OCI-LY3 (cell line): ENCODE results near the gene PLEK.

Experiments
- H2AFZ ChIP-seq: fragments of 200-600, 300-600 bp; shearing (Covaris generic); 2 replicates; pipeline ENCODE4 v1.6.0; 2014; ENCODE audit warnings: antibody characterized with exemption, low read depth, low read length
- H3K27ac ChIP-seq: fragments of 200-600, 300-600 bp; sonication (generic); 2 replicates; pipeline ENCODE4 v1.5.1; 2014; ENCODE audit warnings: mild to moderate bottlenecking, low read length, moderate library complexity, mixed read lengths
- H3K27me3 ChIP-seq: fragments of 200-600, 300-600 bp; sonication (generic); 2 replicates; pipeline ENCODE4 v1.6.1; 2014; ENCODE audit warnings: low read depth, low read length, mixed read lengths
- H3K36me3 ChIP-seq: fragments of 200-600, 300-600 bp; sonication (generic); replicated peaks from 2 replicates; pipeline ENCODE3; 2014; ENCODE audit warnings: low read depth, low read length, mixed read lengths
- H3K4me1 ChIP-seq: fragments of 300-600, 200-600 bp; sonication (generic); 2 replicates; pipeline ENCODE4 v1.6.1; 2014; ENCODE audit warnings: low read length, mixed read lengths
- H3K4me2 ChIP-seq: fragments of 200-600, 300-600 bp; sonication (generic); 2 replicates; pipeline ENCODE4 v1.6.1; 2014; ENCODE audit warnings: low read length, mixed read lengths
- H3K4me3 ChIP-seq: fragments of 300-600, 200-600 bp; sonication (generic); 2 replicates; pipeline ENCODE4 v1.5.1; 2014; ENCODE audit warnings: antibody characterized with exemption, mild to moderate bottlenecking, low read length, moderate library complexity
- H3K79me2 ChIP-seq: fragments of 300-600, 200-600 bp; shearing (Covaris generic); 2 replicates; pipeline ENCODE4 v1.6.1; 2014; ENCODE audit warnings: mild to moderate bottlenecking, low read length, mixed read lengths
- H3K9ac ChIP-seq: fragments of 300-600, 200-600 bp; shearing (Covaris generic); 2 replicates; pipeline ENCODE4 v1.6.0; 2014; ENCODE audit warnings: mild to moderate bottlenecking, low read length, moderate library complexity
- H3K9me3 ChIP-seq: fragments of 200-600, 300-600 bp; shearing (Covaris generic); 2 replicates; pipeline ENCODE4 v1.6.1; 2014; ENCODE audit warnings: low read length, mixed read lengths; ENCODE audit not compliant: insufficient read depth
- H4K20me1 ChIP-seq: fragments of 200-600, 300-600 bp; sonication (generic); 2 replicates; pipeline ENCODE4 v1.6.1; 2016; ENCODE audit warnings: low read length, mixed read lengths; ENCODE audit not compliant: insufficient read depth
- CTCF ChIP-seq: fragments of 200-600, 300-600 bp; sonication (generic); IDR thresholded peaks from 2 replicates; pipeline ENCODE4 v1.5.1; 2014; ENCODE audit warnings: antibody characterized with exemption, low read length, low read depth
- EZH2phosphoT487 ChIP-seq: fragments of 200-600 bp; shearing (Covaris generic); IDR thresholded peaks from 2 replicates; pipeline ENCODE4 v1.6.1; 2018; ENCODE audit warnings: antibody characterized with exemption, mixed run types, low read depth

PLEK gene

GRCh38 chr2:68379184-68379708 is 14.2 kb downstream of the PLEK start:
- H3K79me2 ChIP-seq = peaks cover 100% of the 10 kb centered on the region
- no peak overlapping the region for H3K9ac ChIP-seq
- peaks cover 96% of the 10 kb centered on the region for H3K4me1 ChIP-seq
- TF ChIP-seq CTCF (no peak), EZH2phosphoT487 (no peak)
- peak overlapping the region; percentile 47 for H3K27ac ChIP-seq
- peaks cover 62% of the 10 kb centered on the region for H3K36me3 ChIP-seq
- no peak overlapping the region for H2AFZ ChIP-seq
- peak overlapping the region; percentile 44 for H3K4me2 ChIP-seq
- peak overlapping the region; percentile 21 for H3K4me3 ChIP-seq
- H3K9me3 ChIP-seq = no peaks in the 10 kb centered on the region
- H3K27me3 ChIP-seq = no peaks in the 10 kb centered on the region
- H4K20me1 ChIP-seq = peaks cover 85% of the 10 kb centered on the region

- no peak overlapping the region for H2AFZ ChIP-seq
- peak overlapping the region; percentile 29; the same call in 1 of the 2 replicates for H3K9ac ChIP-seq
- 0 out of 2 replicates have a peak overlapping the region, but pooled peaks have one; percentile 13 for H3K4me3 ChIP-seq
- no peak for TF ChIP-seq EZH2phosphoT487
- TF ChIP-seq CTCF = no peak
- H3K79me2 ChIP-seq = peaks cover 87% of the 10 kb centered on the region
- H3K4me2 ChIP-seq = peak overlapping the region; percentile 57
- peaks cover 97% of the 10 kb centered on the region for H3K4me1 ChIP-seq
- peaks cover 50% of the 10 kb centered on the region for H4K20me1 ChIP-seq
- H3K9me3 ChIP-seq = no peaks in the 10 kb centered on the region
- peaks cover 78% of the 10 kb centered on the region for H3K36me3 ChIP-seq
- H3K27ac ChIP-seq = peak overlapping the region; percentile 99
- no peaks in the 10 kb centered on the region for H3K27me3 ChIP-seq
Measured at GRCh38 chr2:68383778-68384177, 18.7 kb downstream of the PLEK start.

DNA sequence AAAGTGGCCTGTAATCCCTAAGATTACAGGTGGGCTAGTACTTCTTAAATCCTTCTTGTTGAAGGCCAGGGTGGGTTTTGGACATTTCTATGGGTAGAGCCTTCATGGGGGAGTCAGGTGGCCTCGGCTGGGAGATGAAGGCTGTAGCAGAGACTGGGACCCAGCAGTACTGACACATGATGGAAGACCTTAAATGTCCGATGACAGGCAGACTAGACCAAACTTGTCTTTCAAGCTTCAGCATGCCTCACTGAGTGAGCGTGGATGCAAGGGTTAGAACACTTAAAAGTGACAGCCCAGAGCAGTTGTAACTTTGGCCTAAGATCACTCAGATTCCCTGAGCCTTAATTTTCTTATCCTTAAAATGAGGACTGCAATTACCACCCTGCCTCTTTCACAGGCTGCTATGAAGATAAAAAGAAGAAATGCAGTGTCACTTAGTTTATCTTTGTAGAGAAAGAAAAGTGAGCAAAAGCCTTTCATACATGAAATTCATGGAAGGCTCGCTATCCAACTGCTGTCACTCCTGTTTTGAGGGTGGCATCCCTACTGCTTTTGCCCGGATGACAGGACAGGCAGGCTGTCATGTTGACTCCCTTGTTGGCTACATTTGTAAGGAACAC is 19.5 kb downstream of the PLEK start:
- H3K27me3 ChIP-seq = no peaks in the 10 kb centered on the region
- no peak for TF ChIP-seq CTCF
- TF ChIP-seq EZH2phosphoT487 = no peak
- H3K4me3 ChIP-seq = peak overlapping the region; percentile 25; the same call in 1 of the 2 replicates
- peaks cover 97% of the 10 kb centered on the region for H3K4me1 ChIP-seq
- peak overlapping the region; percentile 29; the same call in 1 of the 2 replicates for H3K9ac ChIP-seq
- H2AFZ ChIP-seq = no peak overlapping the region
- peaks cover 42% of the 10 kb centered on the region for H4K20me1 ChIP-seq
- peak overlapping the region; percentile 99 for H3K27ac ChIP-seq
- H3K4me2 ChIP-seq = peak overlapping the region; percentile 57
- H3K36me3 ChIP-seq = peaks cover 80% of the 10 kb centered on the region
- H3K79me2 ChIP-seq = peaks cover 87% of the 10 kb centered on the region
- no peaks in the 10 kb centered on the region for H3K9me3 ChIP-seq

- H2AFZ ChIP-seq = no peak overlapping the region
- H3K36me3 ChIP-seq = peaks cover 80% of the 10 kb centered on the region
- H4K20me1 ChIP-seq = peaks cover 35% of the 10 kb centered on the region
- H3K4me2 ChIP-seq = peak overlapping the region; percentile 57
- H3K27me3 ChIP-seq = no peaks in the 10 kb centered on the region
- peak overlapping the region; percentile 99 for H3K27ac ChIP-seq
- peak overlapping the region; percentile 25 for H3K4me3 ChIP-seq
- peak overlapping the region; percentile 35; the same call in 1 of the 2 replicates for H3K9ac ChIP-seq
- H3K9me3 ChIP-seq = no peaks in the 10 kb centered on the region
- no peak for TF ChIP-seq CTCF
- no peak for TF ChIP-seq EZH2phosphoT487
- H3K79me2 ChIP-seq = peaks cover 87% of the 10 kb centered on the region
- peaks cover 97% of the 10 kb centered on the region for H3K4me1 ChIP-seq
Measured at GRCh38 chr2:68385220-68385906, 20.3 kb downstream of the PLEK start.
